AG09309 (cell line): ENCODE results near the gene KRT82.

Experiments used
- DNase-seq: peaks from one replicate; pipeline ENCODE4 v3.0.0-alpha.2; 2010; ENCODE audit warnings: low read depth
- H3K4me3 ChIP-seq: 2 replicates; pipeline ENCODE4 v1.5.1; 2011; ENCODE audit warnings: mild to moderate bottlenecking, low read depth, low read length, moderate library complexity; ENCODE audit not compliant: control insufficient read depth
- TF ChIP-seq, protein P1 (sequence below): IDR thresholded peaks from 2 replicates; pipeline ENCODE4 v1.5.1; 2011; ENCODE audit warnings: mild to moderate bottlenecking, low read depth, low read length, inconsistent platforms; ENCODE audit not compliant: insufficient read depth, control insufficient read depth; ENCODE audit errors: missing control alignments

KRT82 gene

DNA sequence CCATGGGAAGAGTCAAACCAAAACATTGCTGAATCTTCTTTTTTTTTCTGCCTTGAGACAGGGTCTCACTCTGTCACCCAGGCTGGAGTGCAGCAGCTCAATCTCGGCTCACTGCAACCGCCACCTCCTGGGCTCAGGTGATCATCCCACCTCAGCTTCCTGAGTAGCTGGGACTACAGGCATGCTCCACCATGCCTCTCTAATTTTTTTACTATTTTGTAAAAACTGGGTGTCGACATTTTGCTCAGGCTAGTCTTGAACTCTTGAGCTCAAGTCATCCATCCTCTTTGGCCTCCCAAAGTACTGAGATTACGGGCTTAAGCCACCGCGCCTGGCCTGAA is 29.5 kb upstream of the KRT82 start:
- no peak for DNase-seq
- H3K4me3 ChIP-seq: no peak overlapping the region
- TF ChIP-seq, protein P1, sequence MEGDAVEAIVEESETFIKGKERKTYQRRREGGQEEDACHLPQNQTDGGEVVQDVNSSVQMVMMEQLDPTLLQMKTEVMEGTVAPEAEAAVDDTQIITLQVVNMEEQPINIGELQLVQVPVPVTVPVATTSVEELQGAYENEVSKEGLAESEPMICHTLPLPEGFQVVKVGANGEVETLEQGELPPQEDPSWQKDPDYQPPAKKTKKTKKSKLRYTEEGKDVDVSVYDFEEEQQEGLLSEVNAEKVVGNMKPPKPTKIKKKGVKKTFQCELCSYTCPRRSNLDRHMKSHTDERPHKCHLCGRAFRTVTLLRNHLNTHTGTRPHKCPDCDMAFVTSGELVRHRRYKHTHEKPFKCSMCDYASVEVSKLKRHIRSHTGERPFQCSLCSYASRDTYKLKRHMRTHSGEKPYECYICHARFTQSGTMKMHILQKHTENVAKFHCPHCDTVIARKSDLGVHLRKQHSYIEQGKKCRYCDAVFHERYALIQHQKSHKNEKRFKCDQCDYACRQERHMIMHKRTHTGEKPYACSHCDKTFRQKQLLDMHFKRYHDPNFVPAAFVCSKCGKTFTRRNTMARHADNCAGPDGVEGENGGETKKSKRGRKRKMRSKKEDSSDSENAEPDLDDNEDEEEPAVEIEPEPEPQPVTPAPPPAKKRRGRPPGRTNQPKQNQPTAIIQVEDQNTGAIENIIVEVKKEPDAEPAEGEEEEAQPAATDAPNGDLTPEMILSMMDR: no peak

DNA sequence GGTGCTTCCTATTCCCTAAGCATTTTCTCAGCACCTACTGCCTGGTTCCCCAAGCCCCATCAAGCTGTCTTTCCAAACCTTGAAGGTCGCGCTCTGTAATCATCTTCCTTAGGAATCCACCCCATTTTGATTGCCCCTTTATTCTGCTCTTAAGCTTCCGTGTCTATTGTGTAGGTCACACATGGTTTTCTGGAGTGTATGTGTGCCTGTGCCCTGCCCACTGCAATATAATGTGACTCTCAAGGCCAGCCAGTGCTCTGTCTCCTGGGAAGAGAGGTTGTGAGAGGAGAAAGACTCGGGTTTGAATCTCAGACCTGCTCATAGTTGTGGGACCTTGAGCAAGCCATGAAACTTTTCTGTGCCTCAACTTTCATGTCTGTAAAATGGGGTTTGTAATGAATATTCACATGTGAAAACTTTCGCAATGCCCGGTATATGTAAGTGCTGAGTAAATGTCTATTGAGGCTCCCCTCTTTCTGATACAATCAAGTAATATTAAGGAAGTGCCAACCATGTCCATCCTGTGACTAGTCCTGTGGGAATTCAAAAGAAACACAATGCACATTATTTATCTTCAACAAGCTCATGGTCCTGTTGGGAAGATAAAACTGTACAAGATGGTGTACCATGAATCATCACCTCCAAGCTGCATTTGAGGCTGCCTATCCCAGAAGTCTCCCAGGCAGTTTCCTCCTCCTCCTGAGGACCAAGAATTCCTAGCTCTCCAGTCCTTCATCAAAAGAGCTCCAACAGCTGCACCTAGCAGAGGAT is 28.8 kb upstream of the KRT82 start:
- DNase-seq: no peak
- H3K4me3 ChIP-seq: no peak overlapping the region
- TF ChIP-seq, protein P1: no peak

DNA sequence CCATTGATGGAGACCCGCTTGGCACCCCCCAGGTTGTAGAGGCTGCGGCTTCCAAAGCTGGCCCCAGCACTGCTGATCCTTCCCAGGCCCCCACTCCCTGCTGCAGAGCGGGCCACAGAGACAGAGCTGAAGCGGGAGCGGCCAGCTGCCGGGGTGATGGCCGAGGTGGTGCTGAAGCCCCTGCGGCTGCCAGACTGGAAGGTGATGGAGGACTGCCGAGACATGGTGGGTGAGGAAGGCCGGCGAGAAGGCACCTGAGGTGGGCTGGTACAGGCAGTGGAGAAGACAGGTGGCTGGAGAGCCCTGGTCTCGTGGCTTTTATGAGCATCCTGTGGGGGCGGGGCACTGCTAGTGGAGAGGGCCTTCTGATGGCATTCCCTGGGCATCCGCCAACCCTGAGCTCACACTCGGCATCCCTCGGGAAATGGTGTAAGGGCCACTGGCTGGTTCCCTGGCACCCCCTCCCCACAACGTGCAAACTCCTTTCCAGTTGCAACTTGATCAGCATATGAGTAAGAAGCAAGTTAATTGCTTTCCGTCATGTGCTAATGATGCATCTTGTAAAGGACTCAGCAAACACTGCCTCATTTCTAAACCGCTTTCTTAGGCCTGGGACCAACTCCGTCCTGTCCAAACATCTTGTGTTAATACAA is 28.1 kb upstream of the KRT82 start, which contains the start of gene KRT75:
KRT75 (minus strand) TSS at position 291 of the 653 bp plus-strand sequence; CDS start at position 224, 67 bp downstream.
- TF ChIP-seq, protein P1: no peak
- H3K4me3 ChIP-seq: no peak within 1 kb of the TSS
- DNase-seq: no peak

DNA sequence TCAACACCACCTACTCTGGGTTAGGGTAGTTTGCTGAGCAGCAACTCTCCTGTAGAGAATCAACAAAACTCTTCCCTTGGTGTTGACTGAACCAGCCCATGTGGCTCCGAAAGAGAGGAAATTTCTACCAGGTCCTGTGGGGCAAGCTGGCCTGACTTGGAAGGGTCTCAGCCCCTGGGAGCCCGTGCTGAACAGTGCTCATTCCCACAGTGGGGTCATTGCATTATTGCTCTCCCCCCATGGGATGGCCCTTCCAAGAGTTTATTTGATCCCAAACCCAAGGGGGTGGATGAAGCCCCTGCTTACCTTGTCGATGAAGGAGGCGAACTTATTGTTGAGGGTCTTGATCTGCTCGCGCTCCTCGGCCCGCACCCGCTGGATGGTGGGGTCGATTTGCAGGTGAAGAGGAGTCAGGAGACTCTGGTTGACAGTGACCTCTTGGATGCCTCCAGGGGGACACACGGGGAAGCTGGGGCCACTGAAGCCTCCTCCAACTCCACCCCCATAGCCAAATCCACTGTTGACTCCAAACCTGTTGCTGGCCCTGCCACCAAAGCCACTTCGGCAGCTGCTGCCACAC is 27.5 kb upstream of the KRT82 start:
- H3K4me3 ChIP-seq: no peak overlapping the region
- TF ChIP-seq, protein P1: no peak
- no peak for DNase-seq

DNA sequence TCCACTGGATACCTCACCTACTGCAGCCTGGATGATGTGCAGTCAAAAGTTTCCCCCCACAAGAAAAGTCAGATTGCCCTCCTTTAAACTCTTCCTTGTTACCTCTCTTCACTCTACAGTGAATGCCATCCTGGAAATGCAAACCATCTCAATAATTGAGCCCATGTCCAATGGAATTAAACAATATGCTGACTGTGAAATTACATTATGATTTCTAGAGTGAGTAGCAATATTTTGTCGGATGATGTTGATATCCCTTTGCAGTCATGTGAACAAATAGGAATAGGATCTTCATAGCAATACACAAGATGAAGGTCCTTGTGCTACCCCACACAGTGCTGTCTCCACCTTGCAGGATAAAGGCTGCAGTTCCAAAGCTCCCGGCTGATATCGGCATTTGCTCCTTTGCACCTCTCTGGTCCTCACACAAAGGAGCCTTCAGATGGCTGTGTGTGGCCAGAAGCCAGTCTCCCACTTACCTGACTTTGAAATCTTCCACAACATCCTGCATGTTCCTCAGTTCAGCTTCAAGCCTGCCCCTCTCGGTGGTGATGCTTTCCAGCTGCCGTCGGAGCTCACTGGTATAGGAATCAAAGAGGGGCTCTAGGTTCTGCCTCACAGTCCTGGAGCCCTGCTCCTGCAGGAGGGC is 26.5 kb upstream of the KRT82 start:
- no peak overlapping the region for H3K4me3 ChIP-seq
- TF ChIP-seq, protein P1: no peak
- DNase-seq: no peak

DNA sequence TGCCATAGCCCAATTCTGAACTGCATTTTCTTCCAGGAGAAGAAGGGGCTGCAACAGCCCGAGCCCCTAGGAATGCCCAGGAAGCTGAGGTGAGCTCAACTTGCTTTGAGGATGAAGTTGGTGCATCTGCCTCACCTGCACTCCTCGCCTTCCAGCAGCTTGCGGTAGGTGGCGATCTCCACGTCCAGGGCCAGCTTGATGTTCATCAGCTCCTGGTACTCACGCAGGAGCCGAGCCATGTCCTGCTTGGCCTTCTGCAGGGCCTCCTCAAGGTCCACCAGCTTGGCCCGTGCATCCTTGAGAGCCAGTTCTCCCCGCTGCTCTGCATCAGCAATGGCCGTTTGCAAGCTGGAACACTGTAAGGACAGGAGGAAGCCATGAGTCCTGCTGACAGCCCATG is 22.0 kb upstream of the KRT82 start:
- H3K4me3 ChIP-seq: no peak overlapping the region

More for the DNA sequence above, 22.0 kb upstream of the KRT82 start:
- TF ChIP-seq, protein P1: no peak
- no peak for DNase-seq
